ENCODE results near the gene HMCN2. TPM values are rescaled to one million over a fixed set of nuclear protein-coding genes. Genes with fewer than 3 reads are reported as not detected.
A peak's percentile ranks its signal among the peaks of the same experiment; 100 is the strongest.

Gene HMCN2
- total RNA-seq, 4 donors from 2014 or later: 9.1 to 38.6 (median 12.5) TPM

- no peak overlapping the region for H3K4me3 ChIP-seq
- no peak overlapping the region for H3K27ac ChIP-seq (replicated peaks in 1 of 4)
- peaks cover 0 to 36% (median 9%) of the 10 kb centered on the region in 4 donors for H3K36me3 ChIP-seq
- no peaks in the 10 kb centered on the region for H3K27me3 ChIP-seq
- peaks cover 3 to 11% (median 9%) of the 10 kb centered on the region in 4 donors for H3K4me1 ChIP-seq
- TF ChIP-seq POLR2AphosphoS5 (IDR thresholded peaks at IDR 0.05) (no peak), EP300 (IDR thresholded peaks at IDR 0.05) (no peak), CTCF (IDR thresholded peaks at IDR 0.05) (no peak), POLR2A (IDR thresholded peaks at IDR 0.05; ENCODE audit: low read depth) (no peak)
- H3K9me3 ChIP-seq: no peaks in the 10 kb centered on the region
- no peak for DNase-seq (ENCODE audit: extremely low spot score)
- intact Hi-C loops (cut with DNase I): no loop called here
- WGBS: 86% methylated on average over 16 of the region's 21 CpGs
Observed at GRCh38 chr9:130425741-130426466, 160.3 kb downstream of the HMCN2 start.

GRCh38 chr9:130426467-130426773 lies 160.9 kb downstream of the HMCN2 start:
- no peak for DNase-seq (ENCODE audit: extremely low spot score)
- Histone ChIP-seq H3K36me3 (peaks cover 0 to 36% (median 9%) of the 10 kb centered on the region in 4 donors), H3K4me3 (no peak overlapping the region), H3K4me1 (peaks cover 3 to 11% (median 9%) of the 10 kb centered on the region in 4 donors), H3K27ac (replicated peaks in 1 of 4) (no peak overlapping the region), H3K27me3 (no peaks in the 10 kb centered on the region), H3K9me3 (no peaks in the 10 kb centered on the region)
- intact Hi-C loops (cut with DNase I): no loop called here
- TF ChIP-seq EP300 (IDR thresholded peaks at IDR 0.05) (no peak), CTCF (IDR thresholded peaks at IDR 0.05) (no peak), POLR2AphosphoS5 (IDR thresholded peaks at IDR 0.05) (no peak), POLR2A (IDR thresholded peaks at IDR 0.05; ENCODE audit: low read depth) (no peak)
- 88% methylated on average over 3 of the region's 8 CpGs for WGBS

GRCh38 chr9:130426883-130427282 lies 161.3 kb downstream of the HMCN2 start:
- TF ChIP-seq CTCF (IDR thresholded peaks at IDR 0.05): no peak
- peak in 1 of 2 donors; percentile 27 for TF ChIP-seq POLR2AphosphoS5 (IDR thresholded peaks at IDR 0.05)
- no peak overlapping the region for H3K4me3 ChIP-seq
- WGBS: 76% methylated on average over 10 of the region's 10 CpGs

DNA sequence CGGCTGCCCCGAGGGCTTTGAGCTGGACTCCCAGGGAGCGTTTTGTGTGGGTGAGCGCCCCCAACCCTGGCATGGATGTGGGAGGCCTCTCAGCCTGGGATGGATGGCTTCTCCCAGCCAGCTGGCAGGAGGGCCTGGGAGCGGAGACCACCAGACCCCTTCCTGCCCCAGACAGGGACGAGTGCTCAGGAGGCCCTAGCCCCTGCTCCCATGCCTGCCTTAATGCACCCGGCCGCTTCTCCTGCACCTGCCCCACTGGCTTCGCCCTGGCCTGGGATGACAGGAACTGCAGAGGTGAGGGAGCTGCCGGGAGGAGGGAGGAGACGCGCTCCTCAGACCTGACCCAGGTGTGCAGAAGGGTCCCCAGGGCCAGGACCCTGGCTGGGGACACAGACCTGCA lies 161.8 kb downstream of the HMCN2 start:
- peaks cover 0 to 35% (median 9%) of the 10 kb centered on the region in 4 donors for H3K36me3 ChIP-seq
- H3K27ac ChIP-seq (replicated peaks in 1 of 4): no peak overlapping the region
- no peaks in the 10 kb centered on the region for H3K27me3 ChIP-seq
- WGBS: 63% methylated on average over 4 of the region's 12 CpGs
- no peak for DNase-seq (ENCODE audit: extremely low spot score)
- intact Hi-C loops (cut with DNase I): no loop called here
- H3K4me3 ChIP-seq: no peak overlapping the region
- no peaks in the 10 kb centered on the region for H3K9me3 ChIP-seq
- TF ChIP-seq POLR2A (IDR thresholded peaks at IDR 0.05; ENCODE audit: low read depth) (no peak), EP300 (IDR thresholded peaks at IDR 0.05) (no peak), POLR2AphosphoS5 (IDR thresholded peaks at IDR 0.05) (no peak)
- H3K4me1 ChIP-seq: peaks cover 3 to 11% (median 9%) of the 10 kb centered on the region in 4 donors

More at GRCh38 chr9:130426883-130427282, 161.3 kb downstream of the HMCN2 start:
- intact Hi-C loops (cut with DNase I): no loop called here
- Histone ChIP-seq H3K4me1 (peaks cover 3 to 11% (median 9%) of the 10 kb centered on the region in 4 donors), H3K9me3 (no peaks in the 10 kb centered on the region), H3K27me3 (no peaks in the 10 kb centered on the region), H3K27ac (replicated peaks in 1 of 4) (no peak overlapping the region), H3K36me3 (peaks cover 0 to 36% (median 9%) of the 10 kb centered on the region in 4 donors)
- DNase-seq (ENCODE audit: extremely low spot score): no peak

DNA sequence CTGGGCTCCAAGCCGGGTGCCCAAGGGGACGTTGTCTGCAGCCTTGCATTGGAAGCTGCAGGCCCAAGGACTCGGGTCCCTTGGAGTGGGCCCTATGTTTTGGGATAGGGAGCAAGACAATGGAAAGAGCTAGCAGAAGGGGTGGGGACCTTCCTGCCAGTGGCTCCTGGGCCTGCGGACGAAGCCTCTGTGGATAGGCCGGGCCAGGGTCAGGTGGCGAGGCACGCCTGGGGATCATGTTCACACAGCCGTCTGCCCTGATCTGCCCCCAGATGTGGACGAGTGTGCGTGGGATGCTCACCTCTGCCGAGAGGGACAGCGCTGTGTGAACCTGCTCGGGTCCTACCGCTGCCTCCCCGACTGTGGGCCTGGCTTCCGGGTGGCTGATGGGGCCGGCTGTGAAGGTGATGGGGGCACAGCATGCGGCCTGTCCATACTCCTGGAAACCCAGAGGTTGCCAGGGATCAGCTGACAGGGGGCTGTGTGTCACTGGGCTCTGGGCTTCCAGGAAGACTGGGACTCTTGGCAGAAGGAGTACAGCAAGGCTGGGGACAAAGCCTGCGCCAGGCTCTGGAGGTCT lies 162.6 kb downstream of the HMCN2 start:
- H3K27me3 ChIP-seq: peaks cover 0 to 8% (median 0%) of the 10 kb centered on the region in 4 donors
- no peak for TF ChIP-seq CTCF (IDR thresholded peaks at IDR 0.05)
- TF ChIP-seq POLR2A (IDR thresholded peaks at IDR 0.05; ENCODE audit: low read depth): no peak
- TF ChIP-seq POLR2AphosphoS5 (IDR thresholded peaks at IDR 0.05): no peak
- no peak for TF ChIP-seq EP300 (IDR thresholded peaks at IDR 0.05)
- H3K4me3 ChIP-seq: no peak overlapping the region
- intact Hi-C loops (cut with DNase I): no loop called here
- DNase-seq (ENCODE audit: extremely low spot score): no peak
- whole genome bisulfite sequencing: 95% methylated on average over 6 of the region's 20 CpGs
- peaks cover 0 to 26% (median 9%) of the 10 kb centered on the region in 4 donors for H3K36me3 ChIP-seq
- H3K4me1 ChIP-seq: peaks cover 3 to 14% (median 13%) of the 10 kb centered on the region in 4 donors
- no peak overlapping the region for H3K27ac ChIP-seq (replicated peaks in 1 of 4)
- no peaks in the 10 kb centered on the region for H3K9me3 ChIP-seq

Data from esophagus muscularis mucosa (tissue), 4 donors.